HG03060 (cell line): ENCODE results near the gene FHIP1B.

Experiments used
- ATAC-seq: cut with Tn5 transposase; IDR thresholded peaks from one replicate; pipeline ENCODE4 v1.9.1; 2021; ENCODE audit warnings: low read depth, moderate number of reproducible peaks; ENCODE audit not compliant: unreplicated experiment

The FHIP1B gene

DNA sequence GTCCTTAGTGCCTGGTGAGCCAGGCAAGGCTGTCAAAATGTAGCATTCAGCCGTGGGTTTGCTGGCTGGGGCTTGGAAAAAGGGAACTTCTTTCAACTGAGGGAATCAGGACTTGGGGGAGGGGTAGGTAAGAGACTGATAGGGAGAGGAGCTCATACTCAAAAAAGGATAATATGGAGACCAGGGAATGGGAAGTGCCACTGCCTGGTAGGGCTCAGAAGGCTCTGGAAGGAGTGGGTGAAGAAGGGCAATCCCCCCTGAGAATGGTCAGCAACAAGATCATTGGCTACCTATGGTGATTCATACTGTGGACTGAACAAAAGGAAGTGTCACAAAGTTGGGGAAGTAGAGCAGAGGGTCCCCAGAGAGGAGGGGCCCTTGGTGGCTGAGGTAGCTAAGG lies 6.3 kb upstream of the FHIP1B start:
- ATAC-seq, result no peak

DNA sequence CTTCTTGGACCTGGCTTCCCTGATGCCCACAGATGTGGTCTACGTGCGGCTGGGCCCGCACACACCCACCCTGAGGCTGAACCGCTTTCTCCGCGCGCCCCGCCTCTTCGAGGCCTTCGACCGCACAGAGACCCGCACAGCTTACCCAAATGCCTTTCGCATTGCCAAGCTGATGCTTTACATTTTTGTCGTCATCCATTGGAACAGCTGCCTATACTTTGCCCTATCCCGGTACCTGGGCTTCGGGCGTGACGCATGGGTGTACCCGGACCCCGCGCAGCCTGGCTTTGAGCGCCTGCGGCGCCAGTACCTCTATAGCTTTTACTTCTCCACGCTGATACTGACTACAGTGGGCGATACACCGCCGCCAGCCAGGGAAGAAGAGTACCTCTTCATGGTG lies 5.7 kb upstream of the FHIP1B start:
- no peak for ATAC-seq

GRCh38 chr11:6238902-6239301 lies 4.5 kb upstream of the FHIP1B start, which contains the start of gene CNGA4:
TSS of gene CNGA4 (plus strand) at chr11:6239089. CDS start at chr11:6239207, 118 bp downstream.
- ATAC-seq, result no peak

GRCh38 chr11:6237761-6238302 lies 3.4 kb upstream of the FHIP1B start:
- no peak for ATAC-seq

GRCh38 chr11:6237266-6237665 lies 2.8 kb upstream of the FHIP1B start:
- ATAC-seq, result no peak

DNA sequence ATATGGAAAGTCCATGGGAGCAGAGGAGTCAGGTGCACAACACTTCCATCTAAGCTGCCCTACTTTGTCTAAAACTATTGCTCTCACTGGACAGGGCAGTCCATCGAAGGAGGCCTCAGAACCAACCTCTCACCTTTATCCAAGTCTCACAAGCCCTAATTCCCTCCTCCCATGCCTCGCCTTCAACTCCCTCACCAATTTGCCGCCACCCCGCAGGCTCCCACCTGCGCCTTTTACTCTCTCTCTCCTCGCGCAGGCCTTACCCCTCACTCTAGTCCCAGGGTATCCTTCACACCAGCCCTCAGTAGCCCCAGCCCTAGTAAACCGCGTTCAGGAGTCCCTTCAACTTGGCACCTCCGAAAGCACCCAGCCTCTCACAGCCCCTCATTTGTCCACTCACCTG lies 451 bp downstream of the FHIP1B start:
- no peak for ATAC-seq

DNA sequence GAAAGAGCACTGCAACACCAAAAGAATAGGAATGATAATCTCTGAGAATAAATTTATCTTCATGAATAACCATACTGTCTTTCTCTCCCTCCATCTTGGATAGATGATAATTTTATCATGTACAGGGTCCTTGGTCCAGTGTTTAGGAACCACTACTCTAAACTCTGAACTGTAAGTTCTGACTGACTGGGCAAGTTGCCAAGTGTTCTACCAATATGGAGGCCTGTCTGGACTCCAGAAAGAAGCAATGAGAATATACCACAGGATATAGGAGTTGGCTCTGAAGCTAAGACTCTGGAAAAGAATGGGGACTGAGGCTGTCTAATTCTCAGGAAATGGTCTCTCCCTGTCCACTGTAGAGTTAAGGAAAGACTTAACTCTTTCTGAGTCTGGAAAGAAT lies 1.5 kb downstream of the FHIP1B start:
- ATAC-seq, result no peak

- ATAC-seq, result no peak
Observed at GRCh38 chr11:6229911-6230310, 4.5 kb downstream of the FHIP1B start.

GRCh38 chr11:6228520-6228919 lies 5.9 kb downstream of the FHIP1B start:
- no peak for ATAC-seq

DNA sequence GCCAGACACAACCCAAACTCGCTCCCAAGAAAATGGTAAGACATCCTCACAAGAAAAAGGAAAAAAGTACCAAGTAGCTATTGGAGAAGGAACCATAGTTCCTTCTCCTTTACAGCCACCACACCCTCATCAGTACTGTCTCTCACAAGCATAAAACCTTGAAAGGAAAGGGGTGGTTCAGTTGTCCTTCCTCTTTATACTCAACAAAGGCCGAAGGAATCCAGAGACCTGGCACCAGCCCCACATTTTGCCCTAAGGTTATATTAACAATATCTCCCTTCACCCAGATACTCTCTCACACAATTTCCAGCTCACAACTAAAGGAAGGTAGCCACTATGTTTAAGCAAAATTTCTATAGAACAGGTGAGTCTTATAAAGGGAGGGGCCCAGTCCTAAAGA lies 8.5 kb downstream of the FHIP1B start:
- ATAC-seq, result no peak

DNA sequence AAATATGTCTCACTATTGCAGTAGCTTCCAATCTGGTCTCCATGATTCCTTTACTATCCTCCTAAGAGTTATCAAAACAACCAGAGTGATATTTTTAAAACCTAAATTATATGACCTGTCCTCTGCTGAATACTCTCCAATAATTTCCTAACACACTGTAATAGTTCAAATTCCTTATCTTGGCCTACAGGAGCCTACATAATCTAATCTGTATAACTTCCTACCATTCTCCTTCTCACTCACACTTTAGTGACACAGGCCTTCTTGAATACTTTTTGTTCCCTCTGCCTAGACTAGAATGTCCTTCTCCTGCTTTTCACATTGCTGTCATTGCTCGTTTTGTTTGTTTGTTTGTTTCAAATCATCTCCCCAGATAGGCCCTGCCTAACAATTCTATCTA lies 9.4 kb downstream of the FHIP1B start:
- ATAC-seq, result no peak

DNA sequence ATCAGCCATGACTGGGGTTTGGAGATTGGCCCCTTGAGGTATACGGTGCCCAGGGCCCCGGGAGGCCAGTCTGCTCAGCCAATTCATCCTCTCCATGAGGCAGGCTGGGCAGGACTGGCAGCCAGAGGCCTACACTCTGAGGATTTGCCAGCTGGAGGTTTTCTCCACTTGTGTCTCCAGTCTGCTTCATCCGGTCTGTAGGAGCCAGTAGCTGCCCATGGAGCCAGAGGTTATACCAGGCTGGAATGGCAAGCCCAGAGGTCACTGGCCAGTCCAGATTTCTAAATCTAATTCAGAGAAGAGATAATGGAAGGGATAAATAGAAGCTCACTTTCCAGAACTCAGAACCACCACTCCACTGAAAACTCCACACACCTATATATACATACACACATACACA lies 10.0 kb downstream of the FHIP1B start:
- ATAC-seq, result no peak

GRCh38 chr11:6223854-6224253 lies 10.6 kb downstream of the FHIP1B start:
- no peak for ATAC-seq

- ATAC-seq, result no peak
Observed at GRCh38 chr11:6219359-6219758, 15.1 kb downstream of the FHIP1B start.

DNA sequence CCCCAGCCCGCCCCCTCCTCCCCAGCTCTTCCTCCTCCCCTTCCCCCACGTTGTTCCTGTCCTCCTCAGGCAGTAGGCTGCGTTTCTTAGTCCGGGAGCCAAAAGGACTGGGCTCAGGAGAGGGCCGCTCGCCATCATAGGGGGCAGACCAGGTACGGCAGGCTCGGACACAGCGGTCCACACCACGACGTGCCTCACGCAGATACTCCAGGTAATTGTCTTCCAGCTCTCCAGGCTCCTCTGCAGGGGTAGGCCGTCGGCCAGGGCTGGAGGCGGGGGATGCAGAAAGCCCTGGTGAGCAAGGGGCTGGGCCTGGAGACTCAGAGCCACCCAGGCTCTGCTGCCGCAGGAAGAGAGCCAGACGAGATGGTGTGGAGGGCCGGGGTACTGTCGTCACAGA lies 16.7 kb downstream of the FHIP1B start:
- no peak for ATAC-seq

GRCh38 chr11:6216501-6216900 lies 17.9 kb downstream of the FHIP1B start:
- ATAC-seq, result no peak

DNA sequence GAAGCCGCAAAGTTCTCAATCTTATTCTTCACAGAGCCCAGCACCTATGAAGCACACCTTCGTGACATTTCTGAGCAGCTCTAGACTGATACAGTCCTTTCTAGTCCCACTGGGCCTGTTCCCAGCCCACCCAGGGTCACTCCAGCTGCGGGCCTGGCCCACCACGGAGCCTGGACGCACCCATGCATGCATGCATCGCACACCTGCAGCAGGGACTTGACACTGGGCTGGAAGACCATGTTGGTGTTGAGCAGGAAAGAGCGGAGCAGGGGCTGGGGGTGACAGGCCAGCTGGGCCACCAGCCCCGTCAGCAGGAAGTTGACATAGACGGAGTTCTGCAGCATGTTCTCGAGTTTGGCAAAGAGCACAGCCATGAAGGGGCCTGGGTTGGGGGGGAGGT lies 19.9 kb downstream of the FHIP1B start:
- no peak for ATAC-seq

GRCh38 chr11:6210274-6210955 lies 24.0 kb downstream of the FHIP1B start:
- no peak for ATAC-seq

DNA sequence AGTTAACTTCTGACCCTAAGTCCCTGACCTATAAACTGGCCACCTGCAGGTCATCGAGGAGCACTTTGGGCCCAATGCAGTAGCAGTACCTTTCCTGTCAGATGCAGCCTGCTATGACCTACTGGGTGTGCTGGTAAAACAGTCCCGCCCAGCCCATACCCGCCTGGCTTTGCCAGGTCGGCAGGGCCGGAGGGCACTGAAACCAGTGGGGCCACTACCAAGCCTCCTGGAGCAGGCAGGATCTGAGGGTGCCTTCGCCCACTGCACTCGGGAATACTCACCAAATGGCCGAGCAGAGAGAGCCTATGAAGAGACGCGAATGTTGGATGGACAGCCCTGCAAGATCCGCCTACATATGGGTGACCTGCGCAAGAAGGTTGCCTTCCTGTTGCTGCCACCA lies 24.6 kb downstream of the FHIP1B start:
- ATAC-seq, result no peak

GRCh38 chr11:6206456-6207180 lies 27.8 kb downstream of the FHIP1B start:
- no peak for ATAC-seq

DNA sequence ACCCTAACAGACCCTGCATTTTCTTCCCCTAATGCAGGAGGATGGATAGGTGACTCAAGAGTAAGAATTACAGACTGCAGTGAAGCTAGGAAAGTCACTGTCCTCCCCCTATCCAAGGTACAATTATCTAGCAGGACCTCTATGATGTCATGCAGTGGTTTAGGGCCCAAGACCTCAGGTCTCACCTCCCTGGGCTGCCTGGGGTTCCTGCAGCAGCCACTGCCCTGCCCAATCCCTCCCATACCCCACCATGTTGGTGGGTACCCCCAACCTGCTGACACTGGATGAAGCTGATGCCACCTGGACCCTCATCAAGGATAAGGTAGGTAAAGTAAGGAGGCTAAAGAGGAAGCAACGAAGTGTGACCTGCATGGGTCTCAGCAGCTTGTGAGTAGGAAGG lies 29.1 kb downstream of the FHIP1B start, which contains the start of gene C11orf42:
C11orf42 (plus strand) TSS at position 192 of the 400 bp plus-strand sequence; CDS start at position 251, 59 bp downstream.
- no peak for ATAC-seq

GRCh38 chr11:6204706-6205105 lies 29.7 kb downstream of the FHIP1B start:
- no peak for ATAC-seq
